Skin epidermis (tissue), 12 donors: Measurements from ENCODE around the gene TMEM127.
"Not testable (repeated sequence)": the region's sequence is repeated elsewhere in the genome, so short reads cannot be mapped to it uniquely, and the experiment has no call there.

ENCODE experiments used
- H3K27ac ChIP-seq, 21 experiments: fragments of 200-600 bp; sonication (generic) in 11 of 21; one replicate each; pipeline ENCODE4 v1.5.0; 2020; ENCODE audit warnings: mild to moderate bottlenecking in 3 of 21, inconsistent platforms in 2 of 21, moderate library complexity in 2 of 21
- H3K4me3 ChIP-seq, 7 experiments: fragments of 200-600 bp; sonication (generic) in 2 of 7; one replicate each; pipeline ENCODE4 v1.5.0; 2020; ENCODE audit warnings: inconsistent platforms in 2 of 7, mild to moderate bottlenecking in 2 of 7, moderate library complexity in 1 of 7

TMEM127 gene

GRCh38 chr2:96265840-96266679 is at the start of gene TMEM127, which contains the start of gene CIAO1:
Gene TMEM127 (minus strand): TSS chr2:96265997. CDS start chr2:96265381, 616 bp downstream.
Gene CIAO1 (plus strand): TSS chr2:96266225. CDS start chr2:96266351, 126 bp downstream.
- Histone ChIP-seq H3K4me3 (peak within 1 kb of the TSS; percentile 67 to 100 (median 97)), H3K27ac (peak within 1 kb of the TSS; percentile 71 to 97 (median 91))

GRCh38 chr2:96315005-96315399 is 49.2 kb upstream of the TMEM127 start:
- Histone ChIP-seq H3K4me3 (no peak overlapping the region), H3K27ac (peak overlapping the region in 7 of 21 experiments; percentile 45 to 90 (median 76))

- Histone ChIP-seq H3K27ac (no peak overlapping the region), H3K4me3 (no peak overlapping the region)
Measured at GRCh38 chr2:96308248-96308647, 42.5 kb upstream of the TMEM127 start.

- Histone ChIP-seq H3K27ac (peak overlapping the region in 16 of 21 experiments; percentile 76 to 96 (median 89)), H3K4me3 (peak overlapping the region in 5 of 7 experiments; percentile 65 to 96 (median 67))
Measured at GRCh38 chr2:96306370-96306769, 40.6 kb upstream of the TMEM127 start.

GRCh38 chr2:96305979-96306308 is 40.1 kb upstream of the TMEM127 start:
- Histone ChIP-seq H3K4me3 (peak overlapping the region; percentile 47 to 96 (median 67)), H3K27ac (peak overlapping the region; percentile 68 to 96 (median 88))

GRCh38 chr2:96305091-96305978 is 39.5 kb upstream of the TMEM127 start, which contains the start of gene SNRNP200:
Gene SNRNP200 (minus strand): TSS chr2:96305546. CDS start chr2:96305437, 109 bp downstream.
- peak within 1 kb of the TSS; percentile 47 to 96 (median 67) for H3K4me3 ChIP-seq
- H3K27ac ChIP-seq: peak within 1 kb of the TSS; percentile 68 to 96 (median 88)

GRCh38 chr2:96304606-96305005 is 38.8 kb upstream of the TMEM127 start:
- Histone ChIP-seq H3K27ac (peak overlapping the region in 11 of 21 experiments; percentile 68 to 94 (median 90)), H3K4me3 (peak overlapping the region; percentile 47 to 96 (median 67))

- H3K4me3 ChIP-seq: no peak overlapping the region
- no peak overlapping the region for H3K27ac ChIP-seq
Measured at GRCh38 chr2:96301865-96302264, 36.1 kb upstream of the TMEM127 start.

GRCh38 chr2:96296925-96297324 is 31.1 kb upstream of the TMEM127 start:
- no peak overlapping the region for H3K27ac ChIP-seq
- no peak overlapping the region for H3K4me3 ChIP-seq

GRCh38 chr2:96294271-96294670 is 28.5 kb upstream of the TMEM127 start:
- H3K4me3 ChIP-seq: not testable (repeated sequence)

GRCh38 chr2:96291751-96292150 is 26.0 kb upstream of the TMEM127 start:
- H3K4me3 ChIP-seq: no peak overlapping the region

More at GRCh38 chr2:96294271-96294670, 28.5 kb upstream of the TMEM127 start:
- not testable (repeated sequence) for H3K27ac ChIP-seq

GRCh38 chr2:96287273-96287856 is 21.6 kb upstream of the TMEM127 start:
- Histone ChIP-seq H3K4me3 (no peak overlapping the region), H3K27ac (no peak overlapping the region)

More at GRCh38 chr2:96291751-96292150, 26.0 kb upstream of the TMEM127 start:
- no peak overlapping the region for H3K27ac ChIP-seq

GRCh38 chr2:96276787-96277499 is 11.1 kb upstream of the TMEM127 start:
- H3K4me3 ChIP-seq: no peak overlapping the region
- H3K27ac ChIP-seq: no peak overlapping the region

- Histone ChIP-seq H3K27ac (no peak overlapping the region), H3K4me3 (no peak overlapping the region)
Measured at GRCh38 chr2:96274355-96275056, 8.7 kb upstream of the TMEM127 start.

- H3K27ac ChIP-seq: no peak overlapping the region
- no peak overlapping the region for H3K4me3 ChIP-seq
Measured at GRCh38 chr2:96273763-96274162, 8.0 kb upstream of the TMEM127 start.

GRCh38 chr2:96271995-96272394 is 6.2 kb upstream of the TMEM127 start:
- Histone ChIP-seq H3K4me3 (no peak overlapping the region), H3K27ac (no peak overlapping the region)

- Histone ChIP-seq H3K27ac (peak overlapping the region in 6 of 21 experiments; percentile 34 to 91 (median 87)), H3K4me3 (peak overlapping the region in 6 of 7 experiments; percentile 67 to 100 (median 96))
Measured at GRCh38 chr2:96267159-96267971, 1.6 kb upstream of the TMEM127 start.
